OCI-LY1 (cell line): ENCODE measurements around the gene SMYD5.

Experiments used
- H2AFZ ChIP-seq: fragments of 200-600 bp; sonication (generic), shearing (Covaris generic); 2 replicates; pipeline ENCODE4 v1.6.0; 2014; ENCODE audit warnings: antibody characterized with exemption, mild to moderate bottlenecking, low read length
- H3F3A ChIP-seq: fragments of 200-600 bp; sonication (generic), shearing (Covaris generic); 2 replicates; pipeline ENCODE4 v1.6.0; 2014; ENCODE audit warnings: mild to moderate bottlenecking, antibody characterized with exemption, low read length, moderate library complexity; ENCODE audit not compliant: insufficient read depth
- H3K27ac ChIP-seq: fragments of 200-600 bp; sonication (generic); 2 replicates; pipeline ENCODE4 v1.5.1; 2014; ENCODE audit warnings: low read length, mixed run types, mild to moderate bottlenecking, low read depth; ENCODE audit not compliant: poor library complexity, severe bottlenecking
- H3K27me3 ChIP-seq: fragments of 200-600 bp; sonication (generic); 2 replicates; pipeline ENCODE4 v1.6.0; 2014; ENCODE audit warnings: antibody characterized with exemption, mild to moderate bottlenecking, low read length, moderate library complexity; ENCODE audit not compliant: insufficient read depth
- H3K36me3 ChIP-seq: fragments of 200-600 bp; sonication (generic); 2 replicates; pipeline ENCODE4 v1.6.1; 2014; ENCODE audit warnings: mild to moderate bottlenecking, antibody characterized with exemption, low read length, moderate library complexity, mixed read lengths; ENCODE audit not compliant: insufficient read depth
- H3K4me1 ChIP-seq: fragments of 200-600 bp; sonication (generic); 2 replicates; pipeline ENCODE4 v1.5.1; 2014; ENCODE audit warnings: mild to moderate bottlenecking, low read length, moderate library complexity; ENCODE audit not compliant: insufficient read depth, severe bottlenecking
- H3K4me2 ChIP-seq: fragments of 200-600 bp; sonication (generic), shearing (Covaris generic); 2 replicates; pipeline ENCODE4 v1.6.1; 2014; ENCODE audit warnings: low read length
- H3K4me3 ChIP-seq: fragments of 200-600 bp; sonication (generic); 2 replicates; pipeline ENCODE4 v1.5.1; 2014; ENCODE audit warnings: low read length, low read depth, mild to moderate bottlenecking, mixed read lengths; ENCODE audit not compliant: poor library complexity, severe bottlenecking
- H3K79me2 ChIP-seq: fragments of 200-600 bp; shearing (Covaris generic); 2 replicates; pipeline ENCODE4 v1.6.1; 2016; ENCODE audit warnings: mixed run types, low read length, mixed read lengths; ENCODE audit not compliant: insufficient read depth
- H3K9ac ChIP-seq: fragments of 200-600 bp; sonication (generic), shearing (Covaris generic); 2 replicates; pipeline ENCODE4 v1.6.1; 2014; ENCODE audit warnings: mild to moderate bottlenecking, low read length, mixed read lengths
- H3K9me2 ChIP-seq: fragments of 200-600 bp; sonication (generic), shearing (Covaris generic); 2 replicates; pipeline ENCODE4 v1.6.1; 2014; ENCODE audit warnings: low read depth, mild to moderate bottlenecking, low read length, mixed read lengths
- H3K9me3 ChIP-seq: fragments of 200-600 bp; shearing (Covaris generic); 2 replicates; pipeline ENCODE4 v1.6.1; 2014; ENCODE audit warnings: low read length, mixed read lengths
- H4K20me1 ChIP-seq: fragments of 200-600 bp; sonication (generic), shearing (Covaris generic); 2 replicates; pipeline ENCODE4 v1.6.0; 2016; ENCODE audit warnings: mild to moderate bottlenecking, low read length; ENCODE audit not compliant: insufficient read depth
- CTCF ChIP-seq: fragments of 200-600 bp; sonication (generic), shearing (Covaris generic); IDR thresholded peaks from 2 replicates; pipeline ENCODE4 v1.5.1; 2017; ENCODE audit warnings: mild to moderate bottlenecking, antibody characterized with exemption, low read length, moderate library complexity, mixed read lengths
- EZH2 ChIP-seq: fragments of 200-600 bp; sonication (generic), shearing (Covaris generic); IDR thresholded peaks from 2 replicates; pipeline ENCODE4 v1.8.0; 2017; ENCODE audit warnings: borderline replicate concordance, mixed run types, mild to moderate bottlenecking, antibody characterized with exemption, low read length, moderate library complexity, mixed read lengths

Gene SMYD5

DNA sequence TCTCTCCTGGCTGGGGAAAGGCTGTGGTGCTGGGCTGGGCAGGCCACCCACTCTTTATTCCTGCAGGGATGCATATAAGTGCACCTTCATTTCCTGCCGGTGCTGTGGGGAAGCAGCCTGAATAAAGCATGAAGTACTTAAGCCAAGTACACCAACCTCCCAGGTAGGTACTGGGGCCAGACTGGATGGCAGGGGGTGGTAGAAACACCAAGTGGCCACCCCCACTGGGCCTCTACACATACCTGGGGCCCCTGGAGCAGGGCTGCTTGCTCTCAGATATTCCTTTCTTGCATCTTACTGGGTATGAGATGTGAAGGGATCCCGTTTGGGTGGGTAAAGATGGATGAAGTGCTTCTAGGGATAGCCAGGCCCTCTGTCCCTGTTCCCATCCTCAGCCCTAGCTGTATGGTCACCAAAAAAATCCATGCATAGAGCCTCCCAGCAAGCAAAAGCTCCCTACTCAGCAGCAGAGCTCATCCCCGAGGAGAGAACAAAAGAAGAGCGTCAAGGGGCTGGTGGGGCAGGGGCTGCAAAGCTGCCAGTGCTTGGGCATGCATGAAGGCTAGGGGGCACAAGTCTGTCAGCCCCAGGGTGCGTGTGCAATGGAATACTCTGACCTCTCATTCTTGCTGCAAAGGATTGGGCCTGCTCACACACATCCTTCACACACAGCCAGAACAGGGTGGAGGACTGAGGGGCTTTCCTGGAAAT is 42.0 kb downstream of the SMYD5 start:
- Histone ChIP-seq H3K9me3 (no peaks in the 10 kb centered on the region), H3K4me2 (no peak overlapping the region), H3K9ac (no peak overlapping the region), H3K4me3 (no peak overlapping the region), H4K20me1 (no peaks in the 10 kb centered on the region), H3K27me3 (no peaks in the 10 kb centered on the region), H3K9me2 (no peaks in the 10 kb centered on the region), H3F3A (peaks cover 4% of the 10 kb centered on the region; the same call in 1 of the 2 replicates), H2AFZ (no peak overlapping the region), H3K4me1 (no peaks in the 10 kb centered on the region), H3K27ac (no peak overlapping the region), H3K36me3 (peaks cover 90% of the 10 kb centered on the region), H3K79me2 (no peaks in the 10 kb centered on the region)
- TF ChIP-seq EZH2 (no peak), CTCF (no peak)

DNA sequence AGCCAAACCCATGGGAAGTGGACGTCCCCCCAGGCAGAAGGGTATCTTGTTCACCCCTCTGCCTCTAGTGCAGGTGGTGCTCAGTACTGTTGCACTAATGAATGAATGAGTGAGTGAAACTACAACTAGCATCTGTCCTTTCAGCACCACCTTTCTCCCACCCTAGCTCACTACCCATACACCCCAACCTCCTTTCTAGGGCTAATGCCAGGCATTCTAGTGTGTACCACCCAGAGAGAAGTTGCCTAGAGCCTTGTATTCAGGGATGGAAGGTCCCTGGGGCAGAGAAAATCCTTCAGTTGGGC is 42.5 kb downstream of the SMYD5 start:
- H3K4me1 ChIP-seq = no peaks in the 10 kb centered on the region
- H3K27ac ChIP-seq = no peak overlapping the region
- H3K9ac ChIP-seq = no peak overlapping the region
- H3K4me3 ChIP-seq = no peak overlapping the region
- TF ChIP-seq EZH2 (no peak), CTCF (no peak)
- H2AFZ ChIP-seq = no peak overlapping the region
- H3K79me2 ChIP-seq = no peaks in the 10 kb centered on the region
- no peaks in the 10 kb centered on the region for H3K9me3 ChIP-seq
- no peak overlapping the region for H3K4me2 ChIP-seq
- no peaks in the 10 kb centered on the region for H4K20me1 ChIP-seq
- peaks cover 4% of the 10 kb centered on the region; the same call in 1 of the 2 replicates for H3F3A ChIP-seq
- H3K9me2 ChIP-seq = no peaks in the 10 kb centered on the region
- H3K27me3 ChIP-seq = no peaks in the 10 kb centered on the region
- H3K36me3 ChIP-seq = peaks cover 89% of the 10 kb centered on the region

GRCh38 chr2:73257021-73257420 is 43.0 kb downstream of the SMYD5 start:
- Histone ChIP-seq H3F3A (peaks cover 4% of the 10 kb centered on the region; the same call in 1 of the 2 replicates), H3K36me3 (peaks cover 86% of the 10 kb centered on the region), H3K4me2 (no peak overlapping the region), H3K4me1 (no peaks in the 10 kb centered on the region), H3K9me3 (no peaks in the 10 kb centered on the region), H3K9me2 (no peaks in the 10 kb centered on the region), H3K27ac (no peak overlapping the region), H3K27me3 (no peaks in the 10 kb centered on the region), H3K9ac (no peak overlapping the region), H4K20me1 (no peaks in the 10 kb centered on the region), H3K79me2 (no peaks in the 10 kb centered on the region), H2AFZ (no peak overlapping the region), H3K4me3 (no peak overlapping the region)
- TF ChIP-seq CTCF (no peak), EZH2 (no peak)
